ENCODE data around the gene KIAA0513.
"Not testable (repeated sequence)": the region's sequence is repeated elsewhere in the genome, so short reads cannot be mapped to it uniquely, and the experiment has no call there.

The KIAA0513 gene

DNA sequence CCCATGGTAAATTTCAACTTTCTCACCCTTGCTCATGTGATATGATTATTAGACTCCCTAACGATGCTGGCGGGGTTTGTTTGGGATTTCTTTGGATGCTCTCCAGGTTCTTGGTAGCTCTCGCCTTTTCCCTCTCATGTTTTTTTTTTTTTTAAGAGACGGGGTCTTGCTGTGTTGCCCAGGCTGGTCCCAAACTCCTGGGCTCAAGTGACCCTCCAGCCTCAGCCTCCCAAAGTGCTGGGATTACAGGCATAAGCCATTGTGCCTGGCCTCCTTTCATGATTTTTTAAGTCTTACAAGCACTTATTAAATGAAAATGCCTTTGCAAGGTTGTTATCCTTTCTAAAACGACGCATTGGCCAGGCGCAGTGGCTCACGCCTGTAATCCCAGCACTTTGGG, 24.1 kb downstream of the KIAA0513 start:
- DNase-seq = no peak

DNA sequence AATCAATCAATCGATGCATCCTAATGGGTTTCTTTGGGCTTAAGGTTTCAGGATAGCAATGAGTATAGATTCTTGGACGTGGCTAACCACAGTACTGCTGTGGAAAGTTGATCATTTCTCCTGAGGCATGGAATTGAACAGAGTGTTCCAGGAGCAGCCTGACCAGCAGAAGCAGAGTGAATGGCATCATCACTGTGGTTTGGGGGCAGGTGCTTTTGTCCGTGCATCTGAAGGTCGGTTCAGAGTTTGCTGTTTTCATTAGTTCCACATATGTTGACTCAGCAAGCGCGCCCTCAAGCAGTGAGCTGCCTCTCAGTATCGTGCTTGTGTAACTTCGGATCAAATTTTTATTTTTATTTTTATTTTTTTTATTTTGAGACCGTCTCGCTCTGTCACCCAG, 24.9 kb downstream of the KIAA0513 start:
- no peak for DNase-seq

DNA sequence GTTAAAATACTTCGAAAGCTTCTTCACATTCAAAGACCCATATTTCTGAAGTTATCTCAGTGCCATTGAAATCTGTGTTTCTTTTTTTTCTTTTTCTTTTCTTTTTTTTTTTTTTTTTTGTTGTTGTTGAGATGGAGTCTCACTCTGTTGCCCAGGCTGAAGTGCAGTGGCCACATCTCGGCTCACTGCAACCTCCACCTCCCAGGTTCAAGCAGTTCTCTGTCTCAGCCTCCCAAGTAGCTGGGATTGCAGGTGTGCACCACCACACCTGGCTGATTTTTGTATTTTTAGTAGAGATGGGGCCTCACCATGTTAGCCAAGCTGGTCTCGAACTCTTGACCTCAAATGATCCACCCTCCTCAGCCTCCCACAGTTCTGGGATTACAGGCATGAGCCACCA, 26.7 kb downstream of the KIAA0513 start:
- not testable (repeated sequence) for DNase-seq

DNA sequence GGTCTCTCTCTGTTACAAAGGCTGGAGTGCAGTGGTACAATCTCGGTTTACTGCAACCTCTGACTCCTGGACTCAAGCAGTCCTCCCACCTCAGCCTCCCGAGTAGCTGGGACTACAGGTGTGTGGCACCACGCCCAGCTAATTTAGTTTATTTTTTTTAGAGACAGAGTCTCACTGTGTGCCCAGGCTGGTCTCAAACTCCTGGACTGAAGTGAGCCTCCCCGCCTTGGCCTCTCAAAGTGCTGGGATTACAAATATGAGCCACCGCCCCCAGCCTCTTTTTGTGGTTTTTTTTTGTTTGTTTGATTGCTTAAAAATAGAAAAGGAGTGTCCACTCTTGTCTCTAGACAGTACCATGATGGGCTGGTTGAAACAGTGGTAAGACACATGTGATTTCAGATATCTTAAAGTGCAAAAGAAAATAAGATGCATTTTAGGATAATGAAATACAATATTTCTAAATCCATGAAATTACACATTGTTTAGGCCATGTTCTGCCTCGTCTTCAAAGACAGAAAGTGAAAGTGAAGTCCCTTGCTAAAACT, 27.4 kb downstream of the KIAA0513 start:
- DNase-seq = no peak

DNA sequence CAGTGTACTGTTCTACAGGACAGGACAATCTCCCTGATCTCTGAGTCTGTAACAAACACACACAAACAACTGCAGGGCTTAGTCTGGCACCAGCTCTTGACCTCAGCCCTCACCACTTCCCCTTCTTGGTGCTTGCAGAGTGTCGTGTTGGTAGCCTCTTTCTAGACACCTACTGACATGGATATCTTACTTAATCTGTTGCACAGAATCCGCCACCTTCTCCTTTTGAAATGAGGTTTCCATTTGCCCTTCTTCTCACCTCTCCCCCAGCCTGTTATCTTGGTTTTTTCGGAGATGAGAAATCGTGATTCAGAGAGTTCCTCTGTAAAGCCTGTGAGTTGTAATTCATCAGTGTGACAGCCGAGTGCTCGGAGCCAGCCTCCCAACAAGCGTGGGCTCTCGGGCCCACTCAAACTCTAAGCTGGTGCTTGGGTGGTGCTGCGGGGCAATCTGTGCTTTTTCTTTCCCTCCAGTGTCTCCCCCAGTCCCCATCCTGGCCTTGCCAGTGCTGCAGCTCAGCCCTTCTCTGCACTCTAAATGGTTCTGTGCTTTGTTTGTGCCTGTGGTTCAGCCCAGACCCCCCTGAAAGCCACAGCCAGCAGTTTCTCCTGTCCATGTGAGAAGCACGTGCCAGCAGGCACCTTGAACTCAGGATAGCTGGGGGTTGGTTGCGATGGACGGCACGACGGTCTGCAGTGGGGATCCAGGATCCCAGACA, 28.1 kb downstream of the KIAA0513 start:
- no peak for DNase-seq

DNA sequence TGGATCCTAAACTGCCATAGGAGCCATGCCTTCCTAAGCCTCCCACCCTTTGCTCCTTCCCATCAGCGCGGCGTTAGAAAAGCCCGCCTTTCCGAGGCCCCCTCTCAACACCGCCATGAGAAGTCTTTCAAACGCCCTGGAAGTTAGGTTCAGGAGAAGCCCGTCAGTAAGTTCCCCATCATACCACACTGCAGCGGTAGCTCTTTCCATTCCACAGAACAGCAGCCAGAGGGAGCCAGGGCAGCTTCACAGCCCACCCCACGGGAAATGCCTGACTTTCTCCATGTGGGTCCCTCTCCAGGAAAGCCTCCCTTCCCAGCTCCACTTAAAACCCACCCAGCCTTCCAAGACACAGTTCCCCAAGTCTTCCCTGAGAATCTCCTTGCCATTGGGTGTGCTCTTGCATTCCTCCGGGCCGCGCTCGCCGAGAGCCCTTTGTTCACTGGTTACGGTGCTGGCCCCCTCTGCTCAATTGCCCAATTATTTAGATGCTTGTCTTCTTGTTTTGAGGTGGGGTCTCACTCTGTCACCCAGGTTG, 28.7 kb downstream of the KIAA0513 start:
- DNase-seq = no peak

DNA sequence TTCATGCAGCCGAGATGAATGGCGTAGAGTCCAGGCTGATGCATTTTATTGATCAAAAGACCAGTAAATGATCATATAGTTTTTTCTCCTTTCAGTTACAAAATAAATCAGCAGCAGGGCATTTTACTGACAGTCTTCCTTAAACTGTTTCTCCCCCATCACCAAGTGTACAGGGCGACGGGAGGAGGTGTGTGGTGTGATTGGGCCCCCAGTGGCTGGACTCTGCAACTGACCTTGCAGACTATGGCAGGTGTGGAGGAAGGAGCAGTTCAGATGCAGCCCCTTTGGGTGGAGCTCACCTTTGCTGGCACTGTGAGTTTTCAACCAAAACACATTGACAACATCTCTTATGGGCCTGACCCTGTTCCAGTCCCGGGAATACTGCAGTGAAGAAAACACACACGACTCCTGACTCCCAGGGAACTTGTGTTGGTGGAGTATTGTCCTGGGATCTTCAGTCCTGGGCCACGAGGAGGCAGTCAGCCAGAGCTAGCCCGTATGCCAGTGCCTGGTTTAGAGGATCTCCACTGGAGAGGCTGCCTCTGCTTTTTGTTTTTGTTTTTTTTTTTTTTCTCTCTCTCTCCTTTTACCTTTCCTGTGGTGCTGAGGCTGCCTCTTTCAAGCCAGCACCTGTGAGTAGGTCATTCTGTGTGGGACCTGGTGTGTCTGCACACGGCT, 29.8 kb downstream of the KIAA0513 start:
- DNase-seq = no peak

DNA sequence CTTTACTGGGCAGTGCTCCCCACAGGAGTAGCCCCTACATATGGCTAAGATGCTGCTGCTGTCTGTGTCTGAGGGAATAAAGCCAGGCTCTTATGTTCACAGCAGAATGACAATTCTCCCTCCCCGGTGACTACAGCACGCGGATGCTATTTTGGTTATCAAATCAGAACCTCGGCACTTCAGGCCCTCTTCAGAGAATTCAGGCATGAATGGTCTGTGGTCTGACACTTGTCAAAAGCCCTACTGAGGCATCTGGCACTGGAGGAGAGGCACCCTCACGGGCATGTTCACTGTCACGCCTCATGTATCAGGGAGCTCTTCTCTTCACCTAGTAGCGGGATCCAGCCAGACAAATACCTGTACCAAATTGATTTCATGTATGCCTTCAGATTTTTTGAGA, 30.4 kb downstream of the KIAA0513 start:
- peak; percentile 15 for DNase-seq

DNA sequence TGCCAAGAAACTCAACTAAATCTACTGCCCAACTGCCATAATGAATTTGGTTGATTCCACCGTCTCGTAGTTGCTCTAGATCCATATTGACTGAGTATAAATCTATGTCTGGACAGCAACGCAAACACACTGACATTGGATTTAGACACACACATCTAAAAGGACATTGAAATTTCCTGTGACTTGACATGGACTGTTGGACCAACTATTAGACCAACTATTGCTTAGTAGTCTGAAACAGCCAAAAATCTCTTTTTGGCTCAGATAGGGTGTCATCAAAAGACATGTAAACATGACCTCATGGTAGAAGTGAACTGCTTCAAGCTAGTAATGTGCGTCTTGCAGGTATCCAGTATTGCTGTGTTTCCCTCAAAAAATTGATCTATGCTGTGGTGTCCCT, 31.3 kb downstream of the KIAA0513 start:
- no peak for DNase-seq

DNA sequence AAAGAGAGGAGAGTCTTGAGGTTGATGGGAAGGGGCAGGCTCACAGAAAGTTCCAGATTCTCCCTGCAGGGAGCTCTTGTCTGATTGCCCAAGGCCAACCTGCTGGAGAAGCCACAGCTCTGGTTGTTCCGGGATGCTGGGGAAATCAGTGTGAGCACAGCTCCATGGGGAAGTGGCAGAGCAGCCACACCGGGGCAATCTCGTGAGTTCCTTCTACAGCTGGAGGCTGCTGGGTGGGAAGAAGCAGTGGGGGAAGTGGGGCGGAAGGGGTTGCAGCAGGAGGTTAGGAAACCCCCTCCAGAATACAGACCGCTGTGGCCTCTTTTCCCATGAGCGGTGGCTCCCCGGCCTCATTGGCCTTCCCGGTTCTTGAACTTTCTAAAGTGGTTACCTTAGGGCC, 34.0 kb downstream of the KIAA0513 start:
- no peak for DNase-seq

DNA sequence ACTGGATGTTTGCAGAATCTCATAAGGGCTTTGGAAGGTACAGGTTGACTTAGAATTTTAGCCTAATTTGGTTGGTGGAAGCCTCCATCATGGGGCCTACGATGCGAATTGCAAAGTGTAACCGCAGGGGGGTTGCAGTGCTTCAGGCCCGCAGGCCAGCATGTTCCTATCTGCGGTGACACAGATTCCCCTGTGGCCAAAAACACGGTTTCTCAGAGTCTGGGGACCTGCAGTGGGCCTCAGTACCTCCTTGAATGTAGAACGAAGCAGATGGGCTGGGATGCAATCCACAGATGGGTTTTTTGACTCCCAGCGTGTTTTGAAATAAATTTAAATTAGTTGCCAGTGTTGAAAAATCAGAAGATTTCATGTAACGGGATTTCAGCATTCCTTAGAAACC, 34.7 kb downstream of the KIAA0513 start:
- DNase-seq = no peak

DNA sequence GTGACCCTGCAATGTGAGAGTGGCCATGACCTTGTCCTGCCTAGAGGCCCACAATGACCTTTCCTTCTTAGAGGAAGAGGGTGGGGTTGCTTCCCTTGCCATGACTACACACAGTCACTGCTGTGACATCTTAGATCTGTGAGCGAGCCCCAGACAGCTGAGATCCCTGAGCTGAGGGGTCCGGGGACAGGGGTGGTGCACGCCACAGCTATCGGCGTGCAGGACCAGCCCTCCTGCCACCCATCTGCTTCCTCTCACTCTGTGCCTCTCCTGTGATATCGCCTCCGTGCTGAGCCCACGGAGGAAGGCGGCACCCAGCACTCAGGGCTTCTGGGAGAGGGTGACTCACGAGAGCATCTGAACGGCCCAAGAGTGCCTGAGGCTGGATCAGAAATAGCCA, 35.2 kb downstream of the KIAA0513 start:
- no peak for DNase-seq

DNA sequence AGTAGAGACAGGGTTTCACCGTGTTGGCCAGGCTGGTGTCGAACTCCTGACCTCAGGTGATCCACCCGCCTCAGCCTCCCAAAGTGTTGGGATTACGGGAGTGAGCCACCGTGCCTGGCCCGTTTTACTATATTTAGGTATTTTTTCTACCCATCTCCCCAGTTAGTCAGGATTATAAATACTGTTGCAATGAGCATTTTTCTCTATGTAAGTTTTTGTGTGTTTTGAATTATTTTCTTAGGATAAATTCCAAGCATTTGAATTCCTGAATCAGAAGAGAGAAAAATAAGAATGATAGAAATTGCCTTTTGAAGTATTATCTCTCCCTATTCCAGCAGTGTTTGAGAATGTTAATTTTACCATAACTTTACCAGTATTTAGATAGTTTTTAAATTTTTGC, 36.6 kb downstream of the KIAA0513 start:
- no peak for DNase-seq

DNA sequence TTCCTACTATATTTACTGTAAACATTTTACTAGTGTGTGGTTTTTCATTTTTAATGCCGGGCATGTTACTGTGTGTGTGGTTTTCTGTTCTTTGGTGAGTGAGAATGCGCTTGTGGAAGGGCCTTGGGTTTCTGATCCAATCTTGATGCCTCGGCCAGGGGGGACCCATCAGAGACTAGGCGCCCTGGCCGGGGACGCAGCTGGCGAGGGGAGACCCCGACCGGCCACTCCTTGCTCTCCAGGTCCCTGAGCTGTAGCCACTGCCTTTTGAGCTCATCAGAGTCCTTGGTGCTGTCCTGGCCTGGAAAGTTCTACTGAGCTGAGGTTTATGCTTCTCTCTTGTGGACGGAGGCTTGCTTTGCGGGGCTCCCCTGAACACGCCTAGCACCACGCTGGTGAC, 37.5 kb downstream of the KIAA0513 start:
- DNase-seq = no peak

DNA sequence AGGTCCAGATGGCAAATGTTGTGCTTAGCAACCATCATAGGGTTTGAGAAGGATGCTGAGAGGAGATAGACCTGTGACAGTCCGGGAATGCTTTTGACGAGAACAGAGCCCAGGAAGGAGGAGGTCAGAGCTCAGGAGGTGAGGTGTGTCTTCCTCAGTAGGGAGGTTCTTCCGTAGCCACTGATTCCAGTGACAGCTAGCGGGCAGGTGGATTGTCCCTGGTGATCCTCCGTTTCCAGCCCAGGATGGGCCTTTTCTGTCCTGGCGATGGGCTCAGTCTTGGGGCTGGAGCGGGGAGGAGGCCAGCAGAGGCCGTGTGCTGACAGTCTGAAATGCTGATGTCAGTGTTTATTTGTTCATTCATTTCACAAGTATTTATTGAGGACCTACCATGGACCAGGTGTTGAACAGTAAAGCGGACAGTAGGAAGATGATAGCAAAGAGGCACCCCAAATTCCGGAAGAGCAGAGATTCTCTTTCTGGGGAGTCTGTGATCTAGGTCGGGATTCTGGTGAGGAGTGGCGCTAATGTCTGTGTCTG, 38.8 kb downstream of the KIAA0513 start:
- no peak for DNase-seq

DNA sequence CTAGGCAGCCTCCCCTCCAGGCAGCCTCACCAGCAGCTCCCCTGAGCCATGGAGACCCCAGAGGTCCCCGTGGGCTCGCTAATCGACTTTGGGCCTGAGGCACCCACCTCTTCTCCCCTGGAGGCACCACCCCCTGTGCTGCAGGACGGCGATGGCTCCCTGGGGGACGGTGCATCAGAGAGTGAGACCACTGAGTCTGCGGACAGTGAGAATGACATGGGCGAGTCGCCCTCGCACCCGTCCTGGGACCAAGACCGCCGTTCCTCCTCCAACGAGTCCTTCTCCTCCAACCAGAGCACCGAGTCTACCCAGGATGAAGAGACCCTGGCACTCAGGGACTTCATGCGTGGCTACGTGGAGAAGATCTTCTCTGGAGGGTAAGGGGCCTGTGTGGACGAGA, 39.4 kb downstream of the KIAA0513 start:
- no peak for DNase-seq

DNA sequence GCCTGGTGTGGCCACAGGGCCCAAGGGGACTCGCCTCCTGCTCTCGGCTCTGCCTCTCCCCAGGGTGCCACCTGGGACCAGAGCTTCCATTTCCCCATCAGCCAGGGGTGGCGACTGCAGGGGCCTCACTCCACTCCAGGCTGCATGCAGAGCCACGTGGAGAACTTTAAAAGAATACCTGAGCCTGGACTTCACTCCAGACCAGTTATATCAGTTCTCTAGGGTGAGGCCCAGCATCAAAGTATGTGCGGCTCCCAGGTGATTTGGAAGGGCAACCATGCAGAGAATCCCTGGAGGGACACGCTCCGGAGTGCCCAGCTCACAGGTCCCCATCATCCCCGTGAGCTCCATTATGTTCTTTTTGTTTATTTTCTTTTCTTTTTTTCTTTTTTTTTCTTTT, 39.8 kb downstream of the KIAA0513 start:
- DNase-seq = no peak

DNA sequence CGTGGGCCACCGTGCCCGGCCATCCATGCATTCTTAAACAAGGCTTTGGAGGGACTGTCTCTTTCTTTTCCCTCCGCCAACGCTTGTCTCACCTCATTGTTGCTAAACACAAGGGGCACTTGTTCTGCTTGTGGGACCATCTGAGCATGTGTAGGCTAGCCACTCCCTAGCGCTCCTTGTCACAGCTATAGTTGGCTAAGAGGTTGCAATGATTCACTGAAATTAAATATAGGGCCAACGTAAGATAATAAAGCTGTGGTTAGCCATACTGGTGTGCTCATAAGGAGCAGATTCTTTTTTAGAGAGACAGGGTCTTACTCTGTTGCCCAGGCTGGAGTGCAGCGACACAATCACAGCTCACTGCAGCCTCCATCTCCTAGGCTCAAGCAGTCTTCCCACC, 41.2 kb downstream of the KIAA0513 start:
- DNase-seq = no peak

DNA sequence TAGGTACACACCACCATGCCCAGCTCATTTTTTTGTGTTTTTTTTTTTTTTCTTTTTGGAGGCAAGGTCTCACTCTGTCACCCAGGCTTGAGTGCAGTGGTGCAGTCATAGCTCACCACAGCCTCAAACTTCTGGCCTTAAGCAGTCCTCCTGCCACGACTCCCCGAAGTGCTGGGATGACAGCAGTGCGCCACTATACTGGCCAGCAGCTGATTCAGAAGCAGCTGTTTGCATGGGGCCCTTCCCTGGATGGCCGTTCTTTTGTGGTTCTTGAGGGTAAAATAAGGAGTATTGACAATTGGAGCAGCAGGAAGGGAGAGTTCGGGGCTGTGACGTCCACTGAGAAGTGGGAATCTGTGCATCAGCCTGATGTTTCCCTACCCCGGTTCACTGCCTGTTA, 41.6 kb downstream of the KIAA0513 start:
- DNase-seq = no peak

DNA sequence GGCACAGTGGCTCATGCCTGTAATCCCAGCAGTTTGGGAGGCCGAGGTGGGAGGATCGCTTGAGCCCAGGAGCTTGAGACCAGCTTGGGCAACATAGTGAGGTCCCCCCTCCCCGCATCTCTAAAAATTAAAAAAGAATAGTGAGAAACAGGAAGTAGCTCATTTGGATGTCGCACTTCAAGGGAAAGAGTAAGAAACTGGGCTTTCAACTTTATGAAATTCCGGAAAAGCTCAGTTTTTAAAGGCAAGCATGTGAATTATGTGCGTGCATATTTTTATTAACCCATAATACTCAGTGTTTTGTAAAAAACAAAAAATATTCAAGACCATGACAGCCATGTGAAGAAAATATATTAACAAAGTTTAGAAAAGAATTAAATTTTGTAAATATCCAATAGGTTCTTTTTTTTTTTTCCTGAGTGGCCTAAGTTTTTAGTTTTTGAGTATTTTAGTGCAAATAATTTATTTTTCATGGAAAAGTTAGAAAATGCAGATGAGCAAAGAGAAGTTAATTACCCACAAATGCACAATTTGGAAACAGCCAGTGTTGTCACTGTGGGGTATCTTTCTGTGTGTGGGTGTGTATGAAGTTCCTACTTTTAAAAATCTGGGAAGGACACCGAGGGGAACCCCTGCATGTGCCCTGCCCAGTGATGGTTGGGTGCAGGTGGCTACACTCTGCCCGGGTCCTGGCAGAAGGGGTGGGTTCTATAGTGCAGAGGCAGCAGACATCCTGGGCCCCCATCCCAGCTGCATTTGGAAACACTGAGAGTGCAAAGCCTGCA, 44.7 kb downstream of the KIAA0513 start:
- DNase-seq = no peak

DNA sequence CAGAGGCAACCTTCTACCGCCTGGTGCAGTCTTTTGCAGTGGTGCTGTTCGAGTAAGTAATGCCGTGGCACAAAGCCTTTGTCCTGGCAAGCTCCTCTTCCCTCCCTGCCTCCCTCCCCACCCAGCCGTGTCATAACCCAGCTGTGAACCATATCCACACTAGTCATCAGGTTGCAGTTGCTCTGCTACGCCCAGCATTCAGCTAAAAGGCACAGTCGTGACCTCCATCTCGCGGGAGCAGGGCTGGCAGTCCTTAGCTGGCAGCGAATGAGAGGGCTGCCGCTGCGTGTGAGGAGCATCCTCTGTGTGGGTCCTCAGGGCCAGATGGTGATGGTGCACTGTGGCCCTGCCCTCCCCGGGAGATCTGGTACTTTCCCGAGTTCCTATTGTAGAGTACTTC, 45.4 kb downstream of the KIAA0513 start:
- no peak for DNase-seq

DNA sequence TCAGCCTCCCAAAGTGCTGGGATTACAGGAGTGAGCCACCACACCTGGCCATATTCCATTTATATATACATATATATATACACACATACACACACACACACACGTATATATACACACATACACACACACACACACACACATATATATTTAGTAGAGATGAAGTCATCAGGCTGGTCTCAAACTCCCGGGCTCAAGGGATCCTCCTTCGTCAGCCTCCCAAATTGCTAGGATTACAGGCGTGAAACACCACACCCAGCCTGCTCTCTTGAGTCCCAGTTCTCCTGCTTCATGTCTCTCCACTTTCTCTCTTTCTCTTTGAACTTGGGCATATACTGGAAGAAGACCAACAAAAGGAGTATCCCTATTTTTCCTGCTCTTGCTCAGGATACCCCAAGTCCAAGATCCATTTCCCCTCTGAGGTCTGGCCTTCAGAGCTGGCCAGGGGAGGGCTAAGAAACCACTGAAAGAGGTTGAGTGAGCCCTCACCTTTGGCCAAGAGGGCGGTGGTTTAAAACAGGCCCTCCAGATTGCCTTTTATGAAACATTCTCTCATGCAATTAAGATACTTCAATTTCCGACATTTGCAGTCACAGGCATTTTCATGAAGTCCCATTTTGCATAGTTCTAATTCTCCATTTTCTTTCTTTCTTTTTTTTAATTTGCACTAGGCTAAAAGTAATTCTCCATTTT, 46.8 kb downstream of the KIAA0513 start:
- DNase-seq = no peak
